Sigmoid colon (tissue), 4 donors: ENCODE results near the gene PRADC1.

Experiments
- POLR2A ChIP-seq, 2 donors: fragments of 450-650 bp; IDR thresholded peaks; one replicate each; pipeline ENCODE4 v1.6.1; 2016; ENCODE audit warnings: antibody characterized with exemption in 2 of 2, mild to moderate bottlenecking in 2 of 2, moderate library complexity in 2 of 2
- POLR2AphosphoS5 ChIP-seq, 4 donors: sonication (generic); formaldehyde crosslinking; IDR thresholded peaks; one replicate each; pipeline ENCODE4 v1.6.1; 2017; ENCODE audit warnings: antibody characterized with exemption in 4 of 4
- TF ChIP-seq, protein P1 (sequence below), 4 experiments: fragments of 450-650 bp in 3 of 4; fragments of 200-600 bp in 1 of 4; IDR thresholded peaks; one replicate each; pipeline ENCODE4 v1.5.1; 2016 to 2019; ENCODE audit warnings: antibody characterized with exemption in 4 of 4, mild to moderate bottlenecking in 3 of 4, moderate library complexity in 2 of 4

DNA sequence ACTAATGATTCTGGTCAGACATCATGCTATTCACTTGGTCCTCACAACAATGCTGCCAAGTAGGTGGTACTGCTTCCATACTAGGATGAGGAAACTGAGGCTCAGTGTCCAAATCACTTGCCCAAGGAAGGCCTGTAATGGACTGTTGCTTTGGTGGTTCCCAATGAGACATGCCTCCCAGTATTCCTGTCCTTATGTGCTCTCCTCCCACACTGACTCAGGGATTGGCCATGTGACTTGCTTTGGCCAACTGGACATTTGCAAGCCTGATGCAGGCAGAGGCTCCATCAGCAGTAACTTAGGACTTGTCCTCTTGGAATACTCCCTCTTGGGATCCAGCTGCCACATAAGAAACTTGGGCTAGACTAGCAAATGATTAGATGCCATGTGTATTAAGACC lies 48.2 kb upstream of the PRADC1 start:
- TF ChIP-seq POLR2AphosphoS5 (IDR thresholded peaks at IDR 0.05) (no peak), POLR2A (IDR thresholded peaks at IDR 0.05) (no peak)
- TF ChIP-seq, protein P1, sequence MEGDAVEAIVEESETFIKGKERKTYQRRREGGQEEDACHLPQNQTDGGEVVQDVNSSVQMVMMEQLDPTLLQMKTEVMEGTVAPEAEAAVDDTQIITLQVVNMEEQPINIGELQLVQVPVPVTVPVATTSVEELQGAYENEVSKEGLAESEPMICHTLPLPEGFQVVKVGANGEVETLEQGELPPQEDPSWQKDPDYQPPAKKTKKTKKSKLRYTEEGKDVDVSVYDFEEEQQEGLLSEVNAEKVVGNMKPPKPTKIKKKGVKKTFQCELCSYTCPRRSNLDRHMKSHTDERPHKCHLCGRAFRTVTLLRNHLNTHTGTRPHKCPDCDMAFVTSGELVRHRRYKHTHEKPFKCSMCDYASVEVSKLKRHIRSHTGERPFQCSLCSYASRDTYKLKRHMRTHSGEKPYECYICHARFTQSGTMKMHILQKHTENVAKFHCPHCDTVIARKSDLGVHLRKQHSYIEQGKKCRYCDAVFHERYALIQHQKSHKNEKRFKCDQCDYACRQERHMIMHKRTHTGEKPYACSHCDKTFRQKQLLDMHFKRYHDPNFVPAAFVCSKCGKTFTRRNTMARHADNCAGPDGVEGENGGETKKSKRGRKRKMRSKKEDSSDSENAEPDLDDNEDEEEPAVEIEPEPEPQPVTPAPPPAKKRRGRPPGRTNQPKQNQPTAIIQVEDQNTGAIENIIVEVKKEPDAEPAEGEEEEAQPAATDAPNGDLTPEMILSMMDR (IDR thresholded peaks at IDR 0.05): no peak
